Body of pancreas (tissue), 4 donors: Measurements from ENCODE around the gene IFT25. TPM values are rescaled to one million over a fixed set of nuclear protein-coding genes. Genes with fewer than 3 reads are reported as not detected.

Experiments
- ATAC-seq: fragments of 150-250 bp; one replicate; pipeline ENCODE4 v1.9.1; 2016
- DNase-seq, 4 donors: peaks; one replicate each; pipeline ENCODE4 v3.0.0-alpha.2; 2019
- H3K27ac ChIP-seq, 4 donors: fragments of 200-600 bp; sonication (generic); 1 replicate in 3 of 4; 2 replicates in 1 of 4; pipeline versions ENCODE4 v1.5.1 to v1.6.1; 2016 to 2019; ENCODE audit warnings: mild to moderate bottlenecking in 1 of 4, mixed read lengths in 1 of 4, moderate library complexity in 1 of 4
- H3K27me3 ChIP-seq, 2 donors: fragments of 200-600 bp; sonication (generic); one replicate each; pipeline ENCODE4 v1.6.0; 2016; ENCODE audit warnings: mild to moderate bottlenecking in 1 of 2
- H3K36me3 ChIP-seq, 2 donors: fragments of 200-600 bp; sonication (generic); replicated peaks in 1 of 2; 2 replicates each; pipeline ENCODE4 v1.5.1; 2016; ENCODE audit warnings: low read depth in 2 of 2; ENCODE audit not compliant: insufficient read depth in 1 of 2
- H3K4me1 ChIP-seq: fragments of 200-600 bp; sonication (generic); one replicate; pipeline ENCODE4 v1.6.0; 2016
- H3K4me3 ChIP-seq, 2 donors: fragments of 200-600 bp; sonication (generic); 1 replicate in 1 of 2; 2 replicates in 1 of 2; pipeline ENCODE4 v1.5.1; 2016 to 2019
- H3K9me3 ChIP-seq, 3 donors: fragments of 200-600 bp; sonication (generic); 1 replicate in 2 of 3; 2 replicates in 1 of 3; pipeline ENCODE4 v1.5.1; 2016
- POLR2A ChIP-seq, 3 donors: fragments of 450-650 bp; IDR thresholded peaks; one replicate each; pipeline ENCODE4 v1.6.1; 2016; ENCODE audit warnings: antibody characterized with exemption in 3 of 3, mild to moderate bottlenecking in 2 of 3
- WGBS, 2 donors: methylation state at CpG; one replicate each; pipeline ENCODE4 v1.1.5; 2017; 5-methylcytosine and 5-hydroxymethylcytosine counted together
- intact Hi-C: fragments of 100-400 bp; cut with DNase I; formaldehyde crosslinking; loops from one replicate; pipeline ENCODE4 v1.15.1; 2023
- total RNA-seq, 2 donors: library from RNA; depleted of rRNA; stranded (reverse); fragments of >200 nt; gene quantifications; one replicate each; pipeline ENCODE4 v1.1.0, GENCODE V29; 2016
- TF ChIP-seq, protein P1 (sequence below), 7 experiments: fragments of 450-650 bp in 4 of 7; fragments of 200-600 bp in 3 of 7; sonication (generic) in 3 of 7; IDR thresholded peaks; one replicate each; pipeline ENCODE4 v1.5.1; 2016 to 2019; ENCODE audit warnings: antibody characterized with exemption in 7 of 7

The IFT25 gene
- total RNA-seq, 2 donors from 2014 or later = 6.6 to 17.6 TPM

- Histone ChIP-seq H3K4me3 (no peak overlapping the region), H3K36me3 (no peaks in the 10 kb centered on the region), H3K27ac (peak overlapping the region in 1 of 4 donors; percentile 45), H3K4me1 (peaks cover 17% of the 10 kb centered on the region), H3K9me3 (no peaks in the 10 kb centered on the region), H3K27me3 (no peaks in the 10 kb centered on the region)
- intact Hi-C loops = no loop called here
- peak in 1 of 4 donors; percentile 50 for DNase-seq
- TF ChIP-seq POLR2A (IDR thresholded peaks at IDR 0.05) = no peak
- TF ChIP-seq, protein P1, sequence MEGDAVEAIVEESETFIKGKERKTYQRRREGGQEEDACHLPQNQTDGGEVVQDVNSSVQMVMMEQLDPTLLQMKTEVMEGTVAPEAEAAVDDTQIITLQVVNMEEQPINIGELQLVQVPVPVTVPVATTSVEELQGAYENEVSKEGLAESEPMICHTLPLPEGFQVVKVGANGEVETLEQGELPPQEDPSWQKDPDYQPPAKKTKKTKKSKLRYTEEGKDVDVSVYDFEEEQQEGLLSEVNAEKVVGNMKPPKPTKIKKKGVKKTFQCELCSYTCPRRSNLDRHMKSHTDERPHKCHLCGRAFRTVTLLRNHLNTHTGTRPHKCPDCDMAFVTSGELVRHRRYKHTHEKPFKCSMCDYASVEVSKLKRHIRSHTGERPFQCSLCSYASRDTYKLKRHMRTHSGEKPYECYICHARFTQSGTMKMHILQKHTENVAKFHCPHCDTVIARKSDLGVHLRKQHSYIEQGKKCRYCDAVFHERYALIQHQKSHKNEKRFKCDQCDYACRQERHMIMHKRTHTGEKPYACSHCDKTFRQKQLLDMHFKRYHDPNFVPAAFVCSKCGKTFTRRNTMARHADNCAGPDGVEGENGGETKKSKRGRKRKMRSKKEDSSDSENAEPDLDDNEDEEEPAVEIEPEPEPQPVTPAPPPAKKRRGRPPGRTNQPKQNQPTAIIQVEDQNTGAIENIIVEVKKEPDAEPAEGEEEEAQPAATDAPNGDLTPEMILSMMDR (IDR thresholded peaks at IDR 0.05) = no peak
- WGBS, 2 donors = 66 to 70% methylated on average over 5 of the region's 5 CpGs
- ATAC-seq = no peak
Observed at GRCh38 chr1:53892911-53893310, 52.6 kb downstream of the IFT25 start.

- DNase-seq (no peak), ATAC-seq (no peak)
- H3K27me3 ChIP-seq = no peaks in the 10 kb centered on the region
- H3K4me3 ChIP-seq = no peak overlapping the region
- H3K36me3 ChIP-seq = no peaks in the 10 kb centered on the region
- no peaks in the 10 kb centered on the region for H3K9me3 ChIP-seq
- H3K27ac ChIP-seq = no peak overlapping the region
- TF ChIP-seq POLR2A (IDR thresholded peaks at IDR 0.05) = no peak
- TF ChIP-seq, protein P1 (IDR thresholded peaks at IDR 0.05) = no peak
- intact Hi-C loops = no loop called here
- 76 to 89% methylated on average over 2 of the region's 2 CpGs for WGBS, 2 donors
- H3K4me1 ChIP-seq = peaks cover 17% of the 10 kb centered on the region
Observed at GRCh38 chr1:53891678-53892077, 53.8 kb downstream of the IFT25 start.

- Histone ChIP-seq H3K4me1 (peaks cover 17% of the 10 kb centered on the region), H3K9me3 (no peaks in the 10 kb centered on the region), H3K36me3 (no peaks in the 10 kb centered on the region), H3K4me3 (no peak overlapping the region), H3K27me3 (no peaks in the 10 kb centered on the region), H3K27ac (no peak overlapping the region)
- WGBS, 2 donors = 68 to 77% methylated on average over 2 of the region's 2 CpGs
- no peak for DNase-seq
- ATAC-seq = no peak
- intact Hi-C loops = no loop called here
- TF ChIP-seq, protein P1 (IDR thresholded peaks at IDR 0.05) = no peak
Observed at GRCh38 chr1:53891018-53891417, 54.5 kb downstream of the IFT25 start.

GRCh38 chr1:53890522-53890941 lies 55.0 kb downstream of the IFT25 start:
- peak overlapping the region in 1 of 2 donors; percentile 57 for H3K4me3 ChIP-seq
- no peak for TF ChIP-seq POLR2A (IDR thresholded peaks at IDR 0.05)
- TF ChIP-seq, protein P1 (IDR thresholded peaks at IDR 0.05) = no peak
- DNase-seq = no peak
- peak overlapping the region in 2 of 4 donors; percentile 64 to 76 for H3K27ac ChIP-seq
- no peak for ATAC-seq
- intact Hi-C loops = no loop called here
- no peaks in the 10 kb centered on the region for H3K36me3 ChIP-seq
- H3K9me3 ChIP-seq = no peaks in the 10 kb centered on the region
- H3K27me3 ChIP-seq = no peaks in the 10 kb centered on the region
- peaks cover 17% of the 10 kb centered on the region for H3K4me1 ChIP-seq
- 57 to 74% methylated on average over 7 of the region's 7 CpGs for WGBS, 2 donors
